ENCODE measurements around the gene XRRA1.

XRRA1 gene

DNA sequence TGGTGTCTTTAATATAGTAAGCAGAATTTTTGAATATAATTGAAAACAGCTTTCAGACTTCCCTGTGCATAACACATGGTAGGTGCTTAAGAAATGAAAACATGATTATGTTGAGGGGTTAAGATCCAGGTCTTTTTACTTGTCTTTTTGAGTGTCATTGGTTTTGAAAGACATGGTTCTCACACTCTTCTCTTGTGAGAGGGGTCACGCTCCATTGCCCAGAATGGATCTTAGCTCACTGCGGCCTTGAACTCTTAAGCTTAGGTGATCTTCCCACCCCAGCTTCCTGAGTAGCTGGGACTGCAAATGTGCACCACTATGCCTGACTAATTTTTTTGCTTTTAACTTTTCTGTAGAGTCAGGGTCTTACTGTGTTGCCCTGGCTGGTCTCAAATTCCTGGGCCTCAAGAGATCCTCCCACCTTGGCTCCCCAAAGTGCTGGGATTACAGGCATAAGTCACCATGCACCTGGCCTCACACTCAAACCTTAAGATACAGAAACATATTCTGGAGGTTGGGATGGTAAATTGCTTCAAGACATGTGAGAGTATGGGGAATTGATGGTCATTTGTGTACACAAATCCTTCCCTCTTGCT, 1.6 kb upstream of the XRRA1 start:
- DNase-seq (ENCODE audit: low read depth) = no peak

DNA sequence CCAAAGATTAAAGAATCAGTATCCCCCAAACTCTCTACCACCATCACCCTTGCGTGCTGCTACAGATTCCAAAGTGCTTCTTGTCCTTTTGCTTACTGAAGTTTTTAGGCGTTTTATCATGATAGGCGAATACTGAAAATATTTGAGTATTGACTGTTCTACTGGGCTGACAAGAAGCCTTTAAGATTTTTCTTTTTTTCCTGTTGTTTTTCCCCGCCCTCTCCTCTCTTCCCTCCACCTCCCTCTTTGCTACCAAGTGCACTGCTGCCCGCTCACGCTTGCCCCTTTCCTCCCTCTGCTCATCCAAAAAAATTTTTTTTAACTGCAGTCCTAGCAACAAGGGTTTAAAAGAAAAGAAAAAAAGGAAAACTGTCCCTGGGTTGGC, 854 bp upstream of the XRRA1 start:
- DNase-seq (ENCODE audit: low read depth) = no peak

DNA sequence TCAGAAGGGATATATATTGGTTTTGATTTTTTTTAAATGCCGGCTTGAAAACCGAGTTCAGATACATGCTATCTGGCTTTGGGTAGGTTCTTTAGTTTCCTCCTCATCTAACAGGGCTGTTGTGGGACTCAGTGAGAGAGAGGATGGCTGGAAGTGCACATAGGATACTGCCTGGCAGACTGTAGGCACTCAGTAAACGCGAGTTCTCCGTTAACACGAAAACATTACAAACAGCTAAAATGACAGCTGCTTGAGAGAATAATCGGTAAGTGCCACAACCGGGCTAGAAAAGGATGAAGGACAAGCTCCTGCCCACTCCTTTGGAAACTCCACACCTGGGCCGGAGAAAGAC, 369 bp downstream of the XRRA1 start:
- DNase-seq (ENCODE audit: low read depth) = no peak

DNA sequence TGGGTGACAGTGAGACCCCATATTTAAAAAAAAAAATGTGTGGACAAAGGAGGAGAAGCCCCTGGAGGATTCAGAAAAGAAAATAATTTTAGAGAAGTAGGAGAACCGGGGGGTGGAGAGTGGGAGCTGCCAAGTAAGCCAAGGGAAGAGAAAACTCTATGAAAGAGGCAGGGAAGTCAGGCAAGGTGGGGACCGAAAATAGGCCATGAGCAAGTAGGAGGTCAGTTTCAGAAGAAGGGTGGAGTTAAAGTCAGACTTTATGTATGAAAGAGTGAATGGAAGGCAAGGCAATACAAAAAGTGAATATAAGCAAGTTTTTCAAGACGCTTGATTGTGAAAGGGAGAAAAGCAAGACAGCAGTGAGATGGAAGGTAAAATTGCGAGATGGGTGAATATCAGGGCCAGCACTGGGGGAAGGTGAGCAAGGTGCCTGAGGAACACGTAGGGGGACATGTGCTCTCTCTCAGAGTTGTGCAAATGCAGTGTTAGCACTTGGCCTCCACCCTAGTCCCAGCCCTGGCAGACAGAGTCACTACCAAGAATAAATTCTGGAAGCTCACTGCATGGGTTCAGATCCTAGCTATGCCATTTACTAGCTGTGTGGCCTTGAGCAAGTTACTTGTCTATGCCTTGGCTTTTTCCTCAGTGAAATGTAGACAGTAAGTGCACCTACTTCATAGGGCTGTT, 6.7 kb downstream of the XRRA1 start:
- no peak for DNase-seq (ENCODE audit: low read depth)

DNA sequence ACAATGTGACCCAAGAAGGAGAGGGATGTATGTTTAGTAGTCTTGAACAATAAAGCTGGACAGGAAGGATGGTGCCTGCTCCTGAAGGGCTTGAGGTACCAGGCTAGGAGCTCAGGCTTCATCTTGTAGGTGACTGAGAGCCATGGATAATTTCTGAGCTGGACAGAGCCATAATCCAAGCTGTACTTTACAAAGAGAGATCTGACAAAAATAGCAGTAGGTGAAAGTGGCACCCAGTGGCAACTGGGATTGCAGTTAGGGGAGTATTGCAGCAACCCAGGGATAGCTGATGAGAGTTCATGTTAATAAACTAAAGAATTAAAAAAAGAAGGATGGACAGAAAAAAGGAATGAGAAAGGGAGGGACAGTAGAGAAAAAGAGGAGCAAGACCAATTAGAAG, 7.4 kb downstream of the XRRA1 start:
- DNase-seq (ENCODE audit: low read depth) = no peak

DNA sequence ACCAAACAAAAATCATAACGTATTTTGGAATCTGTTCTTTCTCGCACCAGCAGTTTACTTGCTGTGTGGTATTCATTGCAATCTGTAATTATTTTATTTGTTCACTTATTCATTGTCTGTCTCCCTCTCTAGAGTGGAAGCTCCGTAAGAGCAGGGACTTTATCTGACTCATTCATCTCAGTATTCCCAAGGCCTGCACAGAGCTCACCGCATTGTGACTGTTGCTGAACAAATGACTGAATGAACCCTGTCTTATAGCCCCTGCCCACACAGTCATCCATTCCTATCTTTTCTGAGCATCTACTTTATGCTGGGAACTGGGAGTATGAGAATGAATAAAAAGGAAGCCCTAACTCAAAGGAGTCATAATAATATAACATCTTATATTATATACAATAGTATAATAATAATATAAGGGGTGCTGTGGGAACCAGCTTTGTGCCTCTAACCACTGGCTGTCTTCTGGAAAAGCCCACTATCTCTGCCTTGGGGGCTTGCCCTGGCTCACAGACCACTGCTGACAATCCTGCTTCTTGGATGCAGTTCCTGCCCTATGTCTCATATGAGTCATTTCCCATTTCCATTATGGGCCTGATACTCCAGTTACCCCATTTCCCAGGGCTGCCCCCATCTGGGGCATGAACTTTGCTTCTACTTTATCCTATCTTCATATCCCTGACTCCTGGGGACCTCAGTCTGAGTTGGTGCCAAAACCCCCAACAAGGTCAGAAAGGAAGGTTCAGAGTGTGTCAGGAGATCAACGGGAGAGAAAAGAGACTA, 11.0 kb downstream of the XRRA1 start:
- DNase-seq (ENCODE audit: low read depth) = peak; percentile 83

DNA sequence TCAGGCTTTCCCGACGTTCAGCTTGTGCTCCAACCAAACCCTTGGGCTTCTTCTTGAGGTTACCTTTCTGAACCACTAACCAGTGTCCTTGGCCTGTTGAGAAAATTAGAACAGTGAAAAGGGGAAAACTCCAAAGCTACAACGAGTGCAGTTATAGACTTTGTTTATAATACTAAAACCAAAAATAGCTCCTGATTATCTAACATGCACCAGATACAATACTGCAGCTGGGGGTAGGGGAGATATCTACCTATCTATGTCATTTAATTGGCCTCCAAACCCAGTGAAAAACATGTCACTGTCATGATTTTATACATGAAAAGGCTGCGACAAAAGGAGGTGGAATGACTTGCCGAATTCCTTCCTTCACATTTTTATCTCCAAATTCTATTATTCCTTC, 11.9 kb downstream of the XRRA1 start:
- no peak for DNase-seq (ENCODE audit: low read depth)

DNA sequence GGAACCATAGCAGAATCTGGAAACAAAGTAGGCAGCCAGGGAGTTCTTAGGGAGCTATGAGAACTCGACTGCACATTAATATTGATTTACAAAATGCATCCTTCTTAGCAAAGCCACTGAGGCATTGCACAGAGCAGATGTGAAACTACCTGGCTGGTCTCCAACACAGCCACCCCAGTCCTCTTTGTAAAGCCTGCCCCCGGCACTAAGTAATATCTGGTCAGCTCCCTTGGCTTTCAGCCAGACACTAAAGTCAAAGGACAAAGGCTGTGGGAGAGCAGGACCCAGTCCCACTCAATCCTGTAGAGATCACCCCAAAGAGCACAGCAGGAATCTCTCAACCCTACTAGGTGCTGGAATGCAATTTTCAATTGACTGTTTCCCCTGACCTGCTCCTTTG, 12.8 kb downstream of the XRRA1 start:
- no peak for DNase-seq (ENCODE audit: low read depth)

DNA sequence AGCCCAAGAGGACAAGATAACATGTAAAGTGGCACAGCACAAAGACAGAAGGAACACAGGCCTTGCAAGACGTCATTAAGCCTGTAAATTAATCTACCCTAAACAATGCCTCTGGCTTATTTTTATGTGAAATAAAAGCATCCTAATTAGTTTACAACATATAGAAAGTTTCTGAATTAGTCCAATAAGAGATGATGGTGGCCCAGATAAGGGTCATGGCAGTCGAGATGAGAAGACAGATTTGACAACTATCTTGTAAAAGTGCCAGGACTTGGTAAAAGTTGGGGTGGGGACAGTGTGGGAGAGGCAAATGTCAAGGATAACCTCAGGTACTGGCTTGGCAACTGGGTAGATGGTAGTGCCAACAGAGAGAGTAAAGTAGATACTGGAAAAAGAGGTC, 13.6 kb downstream of the XRRA1 start:
- no peak for DNase-seq (ENCODE audit: low read depth)

DNA sequence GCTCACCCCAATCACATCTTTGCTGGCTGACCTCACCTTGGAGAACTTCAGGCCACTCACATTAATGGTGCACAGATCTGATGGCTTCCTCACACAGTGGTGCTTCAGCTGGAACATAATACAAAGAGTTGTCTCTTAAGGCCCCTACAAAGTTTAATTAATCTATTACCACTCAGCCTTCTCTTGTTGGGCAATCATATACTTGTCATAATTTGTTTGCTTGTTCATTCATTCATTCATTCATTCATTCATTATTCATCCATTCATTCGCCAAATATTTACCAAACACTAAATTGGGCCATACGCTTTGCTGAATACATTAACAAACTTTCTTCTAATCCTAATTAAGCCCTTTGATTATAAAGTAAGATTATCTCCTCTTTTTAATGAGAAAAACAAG, 15.1 kb downstream of the XRRA1 start:
- no peak for DNase-seq (ENCODE audit: low read depth)

DNA sequence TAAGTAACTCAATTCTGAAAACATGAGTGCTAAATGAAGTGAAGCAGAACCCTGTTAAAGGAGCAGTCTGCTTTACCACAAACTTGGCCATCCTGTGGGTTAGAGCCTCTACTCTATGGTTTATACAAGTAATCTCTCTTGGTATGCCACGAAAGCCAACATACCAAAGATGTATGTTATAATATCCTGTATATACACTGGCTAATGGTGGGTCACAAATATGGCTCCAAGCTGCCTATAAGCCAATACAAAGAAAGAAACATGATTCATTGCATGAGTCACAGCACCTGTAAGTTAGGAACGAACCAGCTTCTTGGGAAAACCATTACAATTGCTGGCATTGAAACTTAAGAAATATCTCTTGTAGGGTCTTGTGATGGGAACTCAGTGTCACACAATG, 16.1 kb downstream of the XRRA1 start:
- DNase-seq (ENCODE audit: low read depth) = peak; percentile 87

DNA sequence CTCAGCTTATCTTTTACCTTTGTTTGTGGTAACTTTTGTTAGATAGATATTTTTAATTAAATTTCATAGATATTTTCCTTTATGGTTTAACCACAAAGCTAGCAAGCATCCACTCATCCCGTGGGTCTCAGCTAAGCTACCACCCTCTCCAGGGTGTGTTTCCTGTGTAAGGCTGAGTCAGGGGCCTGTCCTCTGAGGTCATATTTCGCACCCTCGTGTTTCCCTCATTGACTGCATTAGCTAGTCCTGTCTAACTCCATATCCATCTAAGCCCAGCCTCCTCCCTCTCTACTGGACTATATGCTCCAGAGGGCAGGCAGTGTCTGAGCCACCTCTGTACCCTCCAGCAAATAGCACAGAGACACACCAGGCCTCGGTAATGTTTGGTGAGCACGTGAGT, 16.7 kb downstream of the XRRA1 start:
- DNase-seq (ENCODE audit: low read depth) = peak; percentile 91

DNA sequence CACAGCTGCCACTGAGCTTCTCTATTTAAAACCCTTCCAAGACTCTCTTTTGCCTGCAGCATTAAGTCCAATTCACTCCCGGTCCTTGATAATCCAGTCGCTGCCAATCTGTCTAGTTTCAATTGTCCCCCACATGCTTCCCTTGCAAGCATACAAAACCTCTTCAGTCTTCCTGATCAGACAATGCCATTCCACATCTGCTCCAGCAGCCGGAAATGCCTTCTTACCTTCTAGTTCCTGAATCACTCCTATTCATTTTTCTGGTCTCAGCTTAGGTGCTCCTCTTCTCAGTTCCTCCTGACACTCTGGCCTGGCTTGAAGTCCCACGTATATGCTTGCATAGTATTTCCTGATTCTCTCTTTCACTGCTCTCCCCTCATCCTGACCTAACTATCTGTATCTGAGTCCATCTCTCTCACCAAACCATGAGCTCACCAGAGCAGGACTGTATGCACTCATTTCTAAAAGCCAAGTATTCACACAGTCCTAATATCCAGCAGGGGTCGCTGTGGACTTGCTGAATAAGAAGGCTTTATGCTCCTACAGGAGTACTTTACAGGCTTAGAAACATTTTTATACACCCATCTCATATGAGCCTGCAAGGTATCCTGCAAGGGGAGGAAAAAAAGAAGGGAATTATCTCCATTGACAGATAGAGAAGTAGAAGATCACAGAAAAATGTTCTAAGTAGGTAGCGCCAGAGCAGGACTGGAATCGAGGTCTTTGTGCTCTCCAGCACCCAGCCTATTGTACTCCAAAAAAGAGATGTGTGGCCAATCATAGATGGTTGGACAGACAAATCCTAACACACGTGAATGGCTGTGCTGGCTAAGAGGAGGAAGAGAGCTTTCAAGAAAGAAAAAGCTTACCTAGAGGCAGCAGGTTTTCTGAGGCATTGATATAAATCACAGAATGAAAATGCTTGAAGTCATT, 19.2 kb downstream of the XRRA1 start:
- DNase-seq (ENCODE audit: low read depth) = peak; percentile 95

DNA sequence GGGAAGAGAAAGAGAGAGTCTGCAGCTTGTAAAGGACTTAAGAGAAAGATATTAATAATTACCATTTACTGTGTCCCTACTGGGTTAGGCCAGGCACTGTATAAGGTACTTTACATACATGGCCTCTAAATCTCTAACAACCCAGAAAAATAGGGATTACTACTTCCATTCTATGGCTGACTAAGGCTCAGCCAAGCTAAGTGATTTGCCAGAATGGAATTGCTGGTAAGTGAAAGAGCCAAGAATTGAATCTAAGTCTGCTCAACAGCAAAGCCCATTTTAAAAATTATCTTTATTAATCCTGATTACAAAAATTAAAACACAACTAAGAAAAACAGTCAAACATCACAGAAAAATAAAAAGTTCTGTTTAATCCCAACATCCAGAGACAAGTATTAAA, 21.4 kb downstream of the XRRA1 start:
- DNase-seq (ENCODE audit: low read depth) = peak; percentile 59

DNA sequence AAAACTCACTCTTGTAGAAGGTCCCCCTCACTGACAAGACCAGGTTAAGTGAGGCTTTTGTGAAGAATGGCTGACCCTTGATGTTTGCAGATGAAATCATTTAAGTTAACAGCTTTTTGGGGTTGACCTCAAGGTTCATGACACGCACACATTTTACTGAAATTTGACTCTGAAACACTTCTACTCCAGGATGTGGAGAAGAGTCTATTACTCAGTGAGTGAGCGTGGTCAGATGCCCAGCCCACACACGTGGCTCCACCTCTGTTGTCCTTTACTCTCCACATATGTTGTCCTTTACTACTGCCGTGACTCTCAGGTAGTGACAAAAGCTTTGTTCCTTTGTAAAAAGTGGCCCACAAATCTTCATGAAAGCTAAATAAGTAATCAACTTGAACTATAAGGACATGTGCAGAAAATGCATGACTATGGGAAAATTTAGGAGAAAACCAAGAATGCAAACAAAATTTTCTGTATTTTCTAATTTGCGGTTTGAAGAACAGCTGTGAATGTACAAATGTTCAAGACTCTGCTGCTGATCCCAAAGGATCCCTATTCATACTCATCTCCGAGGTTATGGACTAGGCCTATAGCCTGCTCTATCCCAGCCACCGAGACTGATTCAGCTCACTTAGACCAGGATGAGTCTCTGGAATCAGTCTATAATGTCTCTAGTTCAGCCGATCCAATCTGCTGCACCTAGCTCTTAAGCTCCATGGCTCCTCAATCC, 22.4 kb downstream of the XRRA1 start:
- DNase-seq (ENCODE audit: low read depth) = peak; percentile 70

DNA sequence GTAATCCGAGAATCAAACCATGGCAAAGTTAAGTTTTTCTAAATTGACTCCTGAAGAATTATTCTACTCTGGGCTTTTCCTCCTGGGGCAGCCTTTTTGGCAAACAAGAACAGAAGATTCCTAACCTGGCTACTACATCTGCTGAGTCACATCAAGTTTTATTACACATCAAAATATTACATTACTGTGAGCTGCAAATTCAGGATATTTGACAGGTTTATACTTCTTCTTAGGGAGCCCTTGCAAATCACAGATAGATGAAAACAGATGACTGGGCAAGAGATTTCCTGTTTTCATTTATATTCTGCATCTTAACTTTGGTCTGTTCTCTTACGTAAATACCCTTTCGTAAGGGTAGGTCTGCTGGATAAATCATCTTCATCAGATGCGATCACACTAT, 23.6 kb downstream of the XRRA1 start:
- peak; percentile 56 for DNase-seq (ENCODE audit: low read depth)

DNA sequence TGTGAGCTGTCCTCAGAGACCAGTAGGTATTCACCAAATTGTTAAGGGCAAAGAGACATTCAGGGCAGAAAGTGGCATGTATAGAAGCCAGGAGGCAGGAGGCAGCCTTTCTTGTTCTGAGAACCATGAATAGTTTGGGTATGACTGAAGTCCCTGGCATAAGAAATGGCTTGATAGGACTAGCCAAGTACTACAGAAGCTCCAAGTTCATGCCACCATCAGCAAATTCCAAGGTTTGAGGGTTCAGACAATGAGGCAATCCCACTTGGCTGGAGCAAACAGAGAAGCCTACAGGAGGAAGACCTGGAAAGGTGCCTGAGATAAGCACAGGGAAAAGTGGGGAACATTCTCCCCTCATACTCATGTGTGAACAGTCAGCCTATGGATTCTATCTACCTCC, 25.8 kb downstream of the XRRA1 start:
- no peak for DNase-seq (ENCODE audit: low read depth)

DNA sequence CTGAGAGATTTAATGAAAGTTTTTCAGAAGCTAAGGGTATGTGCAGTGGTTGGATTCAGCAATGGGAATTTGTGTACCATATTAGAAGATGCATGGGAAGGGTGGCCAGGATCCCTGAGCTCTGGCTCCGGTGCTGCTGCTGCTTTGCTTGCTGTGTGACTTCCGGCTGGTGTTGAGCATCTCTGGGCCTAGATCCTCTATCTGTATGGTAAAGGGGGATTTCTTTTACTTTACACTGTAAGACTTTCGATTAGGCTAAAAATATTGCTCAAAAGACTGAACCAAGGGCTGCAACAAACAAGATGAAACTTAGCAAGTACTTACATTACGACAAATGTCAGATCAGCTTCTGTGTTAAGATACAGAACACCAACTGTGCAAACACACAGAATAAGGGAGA, 39.1 kb downstream of the XRRA1 start:
- no peak for DNase-seq (ENCODE audit: low read depth)

DNA sequence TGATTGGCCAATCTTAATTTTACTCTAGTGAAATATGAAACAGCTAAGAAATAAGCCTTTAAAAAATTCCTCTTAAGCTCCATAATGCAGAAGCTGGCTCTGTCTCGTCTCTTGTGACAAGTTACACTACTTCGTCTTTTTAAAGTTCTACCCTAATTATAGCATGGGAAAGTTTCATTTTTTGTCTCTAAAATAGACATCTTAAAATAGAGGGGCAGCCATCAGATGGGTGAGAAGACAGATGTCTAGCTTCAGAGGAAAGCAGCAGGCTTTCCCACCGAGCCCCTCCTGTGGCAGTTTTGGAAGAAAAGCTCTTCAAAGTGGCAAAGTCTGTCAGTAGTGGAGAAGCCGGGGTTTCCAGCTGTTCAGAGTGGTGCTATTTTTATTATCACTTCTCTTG, 39.5 kb downstream of the XRRA1 start:
- DNase-seq (ENCODE audit: low read depth) = no peak

DNA sequence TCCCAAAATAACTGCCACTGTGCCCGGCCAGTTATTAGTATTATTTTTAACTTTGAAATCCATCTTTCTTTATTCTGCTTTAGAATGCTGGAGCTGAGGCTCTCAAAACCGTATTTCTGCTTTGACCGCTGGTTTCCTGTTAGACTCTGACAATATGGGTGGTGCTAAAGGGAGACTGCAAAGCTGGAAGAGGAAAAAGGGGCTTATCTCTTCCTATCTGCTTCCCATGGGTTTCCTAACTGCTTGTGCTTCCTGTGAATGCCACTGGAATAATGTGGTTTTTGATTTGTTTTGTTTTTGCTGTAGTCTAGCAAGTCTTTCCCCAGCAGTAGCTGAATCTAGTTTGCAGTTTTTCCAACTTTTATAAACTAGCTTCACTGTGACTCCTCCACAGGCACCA, 43.6 kb downstream of the XRRA1 start:
- DNase-seq (ENCODE audit: low read depth) = no peak

DNA sequence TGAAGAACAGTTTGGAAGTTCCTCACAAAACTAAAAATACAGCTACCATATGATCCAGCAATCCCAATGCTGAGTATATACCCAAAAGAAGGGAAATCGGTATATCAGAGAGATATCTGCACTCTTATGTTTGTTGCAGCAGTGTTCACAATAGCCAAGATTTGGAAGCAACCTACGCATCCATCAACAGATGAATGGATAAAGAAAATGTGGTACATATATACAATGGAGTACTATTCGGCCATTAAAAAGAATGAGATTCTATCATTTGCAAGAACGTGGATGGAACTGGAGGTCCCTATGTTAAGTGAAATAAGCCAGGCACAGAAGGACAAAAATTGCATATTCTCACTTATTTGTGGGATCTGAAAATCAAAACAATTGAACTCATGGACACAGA, 46.5 kb downstream of the XRRA1 start:
- no peak for DNase-seq (ENCODE audit: low read depth)

DNA sequence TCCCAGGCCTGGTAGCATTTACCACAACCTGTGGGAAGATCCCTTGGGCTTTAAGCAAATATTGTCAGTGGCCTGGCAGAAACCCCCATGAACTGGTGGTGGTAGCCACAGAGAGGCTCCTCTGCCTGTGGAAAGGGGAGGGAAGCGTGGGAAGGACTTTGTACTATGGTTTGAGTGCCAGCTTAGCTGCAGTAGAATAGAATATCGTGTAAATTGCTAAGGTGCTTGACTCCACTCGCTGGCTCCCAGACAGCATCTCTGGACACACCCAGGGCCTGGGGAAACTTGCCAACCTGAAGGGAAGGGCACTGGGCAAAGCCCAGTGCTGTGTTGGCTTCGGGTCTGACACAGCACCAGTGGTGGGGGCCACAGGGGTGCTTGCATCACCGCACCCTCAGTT, 52.6 kb downstream of the XRRA1 start:
- DNase-seq (ENCODE audit: low read depth) = no peak
